CD4-positive, alpha-beta T cell treated with Interleukin-4 for 1 hour (primary cell): ENCODE data around the gene PYDC1.
A peak's percentile ranks its signal among the peaks of the same experiment; 100 is the strongest.
"Not testable (repeated sequence)": the region's sequence is repeated elsewhere in the genome, so short reads cannot be mapped to it uniquely, and the experiment has no call there.

Experiments used
- DNase-seq, 2 donors: peaks; one replicate each; pipeline ENCODE4 v3.0.0-alpha.2; 2020 to 2022

Gene PYDC1

DNA sequence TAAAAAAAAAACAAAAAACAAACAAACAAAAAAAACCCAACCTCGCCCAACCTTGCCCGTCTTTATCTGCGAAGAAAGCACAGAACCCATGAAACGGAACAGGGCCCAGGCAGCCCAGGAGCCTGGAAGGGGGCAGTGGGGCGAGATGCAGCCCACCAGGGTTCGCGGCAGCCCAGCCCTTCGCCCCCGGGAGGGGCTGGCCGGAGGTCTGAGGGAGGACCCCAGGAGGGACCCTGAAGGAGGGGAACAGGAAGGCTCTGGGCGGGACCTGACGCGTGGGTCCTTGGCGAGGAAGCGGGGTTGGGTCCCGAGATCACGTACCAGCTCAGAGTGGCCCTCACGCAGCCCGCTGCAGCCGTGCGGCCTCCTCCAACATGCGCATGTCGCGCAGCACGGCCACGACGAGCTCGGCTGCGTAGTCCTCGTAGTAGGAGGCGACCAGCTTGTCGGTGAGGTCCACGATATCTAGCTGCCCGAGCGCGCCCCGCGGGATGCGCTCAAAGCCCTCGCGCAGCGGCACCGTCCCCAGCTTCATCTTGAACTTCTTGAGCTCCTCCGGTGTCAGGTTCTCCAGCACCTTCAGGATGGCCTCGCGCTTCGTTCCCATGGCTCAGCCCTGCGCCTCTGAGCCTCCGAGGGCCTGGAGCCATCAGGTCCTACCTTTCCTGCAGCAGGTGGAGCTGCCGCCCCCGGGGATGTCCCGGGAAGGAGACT is at the start of gene PYDC1:
Gene PYDC1, minus strand, starts transcription at position 714 of the 714 bp plus-strand sequence. Its CDS starts 107 bp downstream, at position 607.
- peak in 1 of 2 donors; percentile 17 for DNase-seq

DNA sequence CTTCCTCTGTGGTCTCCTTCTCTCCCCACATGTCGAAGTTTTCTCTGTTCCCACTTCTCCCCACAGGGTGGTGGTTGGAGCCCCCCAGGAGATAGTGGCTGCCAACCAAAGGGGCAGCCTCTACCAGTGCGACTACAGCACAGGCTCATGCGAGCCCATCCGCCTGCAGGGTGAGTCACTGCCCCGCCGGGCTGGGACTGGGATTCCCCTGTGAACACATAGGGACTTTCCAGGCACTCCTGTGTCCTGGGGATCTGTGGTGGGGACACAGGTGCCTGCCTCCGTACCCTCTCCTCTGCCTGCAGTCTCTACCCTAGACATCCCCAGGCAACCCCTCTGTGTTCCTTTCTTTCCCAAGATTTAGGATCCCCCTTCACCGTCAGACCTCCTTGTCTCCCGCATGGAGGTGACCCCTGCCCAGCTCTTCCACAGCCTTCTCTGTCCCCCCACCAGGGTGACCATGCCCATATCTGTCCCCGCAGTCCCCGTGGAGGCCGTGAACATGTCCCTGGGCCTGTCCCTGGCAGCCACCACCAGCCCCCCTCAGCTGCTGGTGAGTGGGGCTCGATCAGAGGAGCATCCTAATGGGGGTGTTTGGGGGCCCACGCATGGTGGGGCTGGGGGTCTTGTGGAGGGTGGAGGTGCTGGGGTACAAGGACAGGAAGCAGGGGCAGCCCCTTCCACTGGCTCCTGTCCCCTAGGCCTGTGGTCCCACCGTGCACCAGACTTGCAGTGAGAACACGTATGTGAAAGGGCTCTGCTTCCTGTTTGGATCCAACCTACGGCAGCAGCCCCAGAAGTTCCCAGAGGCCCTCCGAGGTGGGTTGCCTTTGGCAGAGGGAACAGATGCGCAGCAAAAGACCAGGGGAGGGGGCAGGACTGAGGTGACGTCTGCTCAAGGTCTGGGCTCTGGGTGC is 48.7 kb upstream of the PYDC1 start:
- peak; percentile 59 to 78 for DNase-seq

GRCh38 chr16:31262084-31262483 is 45.1 kb upstream of the PYDC1 start:
- DNase-seq, result no peak

DNA sequence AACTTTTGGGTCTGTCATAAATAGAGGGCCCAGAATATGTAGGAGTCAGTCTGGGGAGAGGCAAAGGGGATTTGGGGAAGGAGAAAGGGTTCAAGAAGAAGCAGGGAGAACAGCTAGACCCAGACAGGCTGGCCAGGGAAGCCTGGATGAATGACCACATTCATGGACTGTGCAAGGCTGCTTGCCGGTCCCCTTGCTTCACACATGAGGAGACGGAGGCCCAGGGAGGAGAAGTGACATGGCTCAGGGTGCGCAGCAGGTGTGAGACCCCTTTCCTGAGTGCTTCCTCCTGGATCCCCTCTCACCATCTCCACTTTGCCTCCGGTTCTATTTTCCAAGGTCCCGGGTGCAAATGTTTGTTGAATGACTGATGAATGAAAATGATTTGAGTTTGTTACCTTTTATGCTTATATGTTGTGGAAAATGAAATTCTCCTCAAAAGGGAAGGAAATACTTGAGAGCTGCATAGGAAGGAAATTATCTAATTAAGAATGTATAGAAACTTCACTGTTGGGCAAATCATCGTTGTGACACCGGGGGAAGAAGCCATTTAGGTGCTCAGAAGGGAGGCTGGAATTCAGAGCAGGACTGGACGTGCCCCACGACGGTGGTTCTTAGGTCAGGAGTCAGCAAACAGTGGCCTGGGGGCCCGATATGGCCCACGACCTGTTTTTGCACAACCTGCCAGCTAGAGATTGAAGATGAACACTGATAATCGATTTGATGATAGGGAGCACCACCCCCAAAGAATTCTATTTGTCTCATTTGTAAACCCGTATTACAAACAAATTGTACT is 43.4 kb upstream of the PYDC1 start:
- DNase-seq, result no peak

DNA sequence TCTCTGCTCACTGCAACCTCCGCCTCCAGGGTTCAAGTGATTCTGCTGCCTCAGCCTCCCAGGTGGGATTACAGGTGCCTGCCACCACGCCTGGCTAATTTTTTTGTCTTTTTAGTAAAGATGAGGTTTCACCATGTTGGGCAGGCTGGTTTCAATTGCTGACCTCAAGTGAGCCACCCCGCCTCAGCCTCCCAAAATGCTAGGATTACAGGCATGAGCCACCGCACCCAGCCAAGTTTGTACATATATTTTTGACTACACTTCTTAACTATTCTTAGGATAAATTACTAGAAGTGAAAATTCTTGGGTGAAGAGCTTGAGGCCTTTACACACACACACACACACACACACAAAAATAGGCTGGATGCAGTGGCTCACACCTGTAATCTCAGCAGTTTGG is 41.4 kb upstream of the PYDC1 start:
- DNase-seq, result no peak

GRCh38 chr16:31256466-31256865 is 39.5 kb upstream of the PYDC1 start:
- no peak for DNase-seq

- peak; percentile 30 to 79 for DNase-seq
These were observed 36.7 kb upstream of the PYDC1 start for GRCh38 chr16:31253642-31254045.

DNA sequence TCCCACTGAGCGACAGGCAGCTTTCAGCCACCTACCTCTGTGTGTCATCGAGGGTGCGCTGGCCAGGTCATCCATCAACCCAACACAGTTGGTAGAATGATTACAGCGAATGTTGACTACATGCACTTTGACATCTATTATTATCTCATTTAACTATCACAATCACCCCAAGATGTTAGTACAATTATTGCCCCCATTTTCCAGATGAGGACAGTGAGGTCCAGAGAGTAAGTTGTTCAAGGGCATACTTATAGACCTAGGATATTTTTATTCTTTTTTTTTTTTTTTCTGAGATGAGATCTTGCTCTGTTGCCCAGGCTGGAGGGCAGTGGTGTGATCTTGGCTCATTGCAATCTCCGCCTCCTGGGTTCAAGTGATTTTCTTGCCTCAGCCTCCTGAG is 34.5 kb upstream of the PYDC1 start:
- DNase-seq, result no peak

DNA sequence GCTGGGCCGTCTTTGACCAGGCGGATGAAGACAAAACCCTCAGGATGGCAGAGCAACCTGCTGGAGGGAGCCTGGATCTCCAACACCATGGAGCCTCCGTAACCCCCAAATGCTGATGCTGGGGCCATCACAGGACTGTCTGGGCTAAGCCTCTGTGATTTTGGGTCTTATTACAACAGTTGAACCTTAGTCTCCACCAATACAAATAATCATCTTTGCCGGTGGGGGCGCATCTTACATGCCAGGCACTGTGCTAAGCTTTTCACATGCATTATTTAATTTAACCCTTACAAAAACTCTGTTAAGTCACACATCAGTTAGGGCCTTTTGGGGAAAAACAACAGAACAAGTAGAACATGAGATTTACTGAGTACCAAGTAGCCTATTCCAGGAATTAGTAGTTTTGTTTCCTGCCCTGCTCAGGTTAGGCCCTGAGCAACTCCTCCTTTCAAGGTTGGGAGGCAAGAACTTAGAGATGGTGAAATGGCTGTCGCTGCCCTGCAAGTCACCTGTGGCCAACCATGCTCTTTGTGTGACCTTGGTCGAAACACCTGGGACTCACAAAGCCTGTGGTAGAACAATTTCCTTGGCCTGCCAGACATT is 33.9 kb upstream of the PYDC1 start:
- no peak for DNase-seq

DNA sequence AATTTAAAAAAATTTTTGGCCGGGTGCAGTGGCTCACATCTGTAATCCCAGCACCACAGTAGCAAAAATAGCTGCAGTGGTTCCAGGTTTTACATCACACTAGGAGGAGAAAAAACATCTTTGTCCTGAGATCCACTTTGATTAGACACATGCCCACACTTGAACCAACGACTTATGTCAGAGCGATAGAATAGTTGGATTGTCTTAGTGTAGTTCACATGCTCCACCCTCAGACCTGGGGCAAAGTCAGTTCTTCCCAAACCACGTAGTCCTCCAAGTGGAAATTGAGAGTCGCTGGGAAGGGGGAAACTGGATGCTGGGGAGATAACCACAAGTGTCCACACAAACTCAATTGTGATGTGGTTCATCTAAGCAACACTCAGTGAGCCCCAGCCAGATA is 31.4 kb upstream of the PYDC1 start:
- DNase-seq, result no peak

- DNase-seq, result no peak
These were observed 29.4 kb upstream of the PYDC1 start for GRCh38 chr16:31246296-31246695.

- DNase-seq, result not testable (repeated sequence)
These were observed 28.7 kb upstream of the PYDC1 start for GRCh38 chr16:31245598-31245997.

DNA sequence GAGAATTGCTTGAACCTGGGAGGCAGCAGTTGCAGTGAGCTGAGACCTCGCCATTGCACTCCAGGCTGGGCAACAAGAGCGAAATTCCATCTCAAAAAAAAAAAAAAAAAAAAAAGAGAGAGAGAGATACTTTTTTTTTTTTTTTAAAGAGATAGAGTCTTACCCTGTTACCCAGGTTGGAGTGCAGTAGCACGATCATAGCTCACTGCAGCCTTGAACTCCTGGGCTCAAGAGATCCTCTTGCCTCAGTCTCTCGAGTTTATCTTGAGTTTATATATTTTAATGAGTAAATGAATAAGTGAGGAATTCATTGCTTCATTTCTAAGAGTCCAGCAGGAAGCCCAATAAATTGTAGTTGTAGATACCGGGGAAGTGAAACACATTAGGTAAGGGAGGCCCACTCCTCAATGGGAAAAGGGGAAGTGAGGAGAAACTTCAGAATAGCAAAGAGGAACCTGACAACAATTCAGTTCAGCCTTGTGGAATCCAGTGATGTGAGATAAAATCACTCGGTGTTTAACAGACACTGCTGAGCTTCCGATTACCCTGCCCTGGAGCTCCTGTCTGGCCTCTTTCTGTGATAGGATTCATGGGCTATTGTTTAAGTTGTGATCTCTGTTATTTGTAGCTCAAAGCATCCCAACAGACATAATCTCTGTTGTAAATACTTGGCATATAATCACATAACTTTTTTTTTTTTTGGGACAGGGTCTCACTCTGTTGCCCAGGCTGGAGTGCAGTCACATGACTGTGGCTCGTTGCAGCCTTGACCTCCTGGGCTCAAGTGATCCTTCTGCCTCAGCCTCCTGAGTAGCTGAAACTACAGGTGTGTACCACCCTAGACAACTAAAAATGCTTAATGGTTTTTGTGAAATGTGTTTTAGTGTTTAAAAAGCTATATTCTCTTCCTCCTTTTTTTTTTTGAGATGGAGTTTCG is 27.1 kb upstream of the PYDC1 start:
- peak; percentile 14 to 32 for DNase-seq

GRCh38 chr16:31242206-31242605 is 25.3 kb upstream of the PYDC1 start:
- DNase-seq, result no peak

DNA sequence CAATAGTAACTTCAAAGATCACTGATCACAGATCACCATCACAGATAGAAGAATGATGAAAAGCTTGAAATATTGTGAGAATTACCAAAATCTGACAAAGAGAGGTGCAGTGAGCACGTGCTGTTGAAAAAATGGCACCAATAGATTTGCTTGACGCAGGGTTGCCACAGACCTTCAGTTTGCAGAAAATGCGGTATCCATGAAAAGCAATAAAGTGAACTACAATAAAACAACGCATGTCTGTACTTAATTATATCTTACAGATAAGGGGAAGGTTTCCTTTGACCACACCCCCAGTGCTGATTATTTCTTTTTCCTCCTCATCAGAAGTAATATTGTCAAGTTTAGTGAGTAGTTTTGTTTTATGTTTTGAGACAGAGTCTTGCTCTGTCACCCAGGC is 21.1 kb upstream of the PYDC1 start:
- DNase-seq, result no peak

DNA sequence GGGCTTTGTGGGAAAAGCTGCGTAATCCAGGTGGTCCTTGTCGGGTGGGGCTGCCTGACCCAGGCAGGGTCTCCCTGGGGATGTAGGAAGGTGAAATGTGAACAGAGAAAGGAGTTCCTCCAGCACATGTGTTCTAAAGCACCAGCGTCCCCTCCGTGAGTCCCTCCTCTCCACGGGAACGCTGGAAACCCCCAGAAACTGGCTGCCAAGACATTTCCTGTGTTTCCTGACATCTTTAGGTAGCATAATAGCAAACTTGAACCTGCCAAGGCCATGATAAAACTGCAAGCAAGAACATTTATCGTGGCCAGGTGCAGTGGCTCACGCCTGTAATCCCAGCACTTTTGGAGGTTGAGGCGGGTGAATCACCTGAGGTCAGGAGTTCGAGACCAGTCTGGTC is 12.6 kb upstream of the PYDC1 start:
- DNase-seq, result no peak

GRCh38 chr16:31228206-31228605 is 11.3 kb upstream of the PYDC1 start:
- DNase-seq, result no peak

- no peak for DNase-seq
These were observed 8.3 kb upstream of the PYDC1 start for GRCh38 chr16:31225193-31225592.

- DNase-seq, result no peak
These were observed 7.4 kb upstream of the PYDC1 start for GRCh38 chr16:31224092-31224955.

- no peak for DNase-seq
These were observed 6.1 kb upstream of the PYDC1 start for GRCh38 chr16:31223044-31223443.
